Bronchial epithelial cell (primary cell): ENCODE results near the gene UTP18. TPM values are rescaled to one million over a fixed set of nuclear protein-coding genes. Genes with fewer than 3 reads are reported as not detected.
"Not testable (repeated sequence)": the region's sequence is repeated elsewhere in the genome, so short reads cannot be mapped to it uniquely, and the experiment has no call there.

Experiments used
- DNase-seq: peaks from one replicate; pipeline ENCODE4 v3.0.0-alpha.2; 2010; ENCODE audit warnings: low read depth
- FAIRE-seq: peaks from 2 replicates; lab custom pipeline; 2011; peaks lifted over from hg19 to GRCh38; lab: Jason Lieb, UNC
- H3K27me3 ChIP-seq: 2 replicates; pipeline ENCODE4 v1.5.1; 2011; ENCODE audit warnings: low read length; ENCODE audit not compliant: control insufficient read depth, insufficient read depth
- H3K36me3 ChIP-seq: 2 replicates; pipeline ENCODE4 v1.5.1; 2011; ENCODE audit warnings: low read length; ENCODE audit not compliant: control insufficient read depth, insufficient read depth
- H3K4me3 ChIP-seq: 2 replicates; pipeline ENCODE4 v1.5.1; 2011; ENCODE audit warnings: mild to moderate bottlenecking, low read depth, low read length, control low read depth
- total RNA-seq: library from RNA; depleted of rRNA; stranded (reverse); fragments of >200 nt; gene quantifications from 2 replicates; pipeline ENCODE4 v1.2.1, GENCODE V29; 2014
- TF ChIP-seq, protein P1 (sequence below): IDR thresholded peaks from 2 replicates; pipeline ENCODE4 v1.5.1; 2011; ENCODE audit warnings: mild to moderate bottlenecking, moderate library complexity, low read length, control low read depth, inconsistent platforms; ENCODE audit not compliant: insufficient read depth, severe bottlenecking

The UTP18 gene
- total RNA-seq, result 31.9 and 42.1 TPM in 2 replicates

DNA sequence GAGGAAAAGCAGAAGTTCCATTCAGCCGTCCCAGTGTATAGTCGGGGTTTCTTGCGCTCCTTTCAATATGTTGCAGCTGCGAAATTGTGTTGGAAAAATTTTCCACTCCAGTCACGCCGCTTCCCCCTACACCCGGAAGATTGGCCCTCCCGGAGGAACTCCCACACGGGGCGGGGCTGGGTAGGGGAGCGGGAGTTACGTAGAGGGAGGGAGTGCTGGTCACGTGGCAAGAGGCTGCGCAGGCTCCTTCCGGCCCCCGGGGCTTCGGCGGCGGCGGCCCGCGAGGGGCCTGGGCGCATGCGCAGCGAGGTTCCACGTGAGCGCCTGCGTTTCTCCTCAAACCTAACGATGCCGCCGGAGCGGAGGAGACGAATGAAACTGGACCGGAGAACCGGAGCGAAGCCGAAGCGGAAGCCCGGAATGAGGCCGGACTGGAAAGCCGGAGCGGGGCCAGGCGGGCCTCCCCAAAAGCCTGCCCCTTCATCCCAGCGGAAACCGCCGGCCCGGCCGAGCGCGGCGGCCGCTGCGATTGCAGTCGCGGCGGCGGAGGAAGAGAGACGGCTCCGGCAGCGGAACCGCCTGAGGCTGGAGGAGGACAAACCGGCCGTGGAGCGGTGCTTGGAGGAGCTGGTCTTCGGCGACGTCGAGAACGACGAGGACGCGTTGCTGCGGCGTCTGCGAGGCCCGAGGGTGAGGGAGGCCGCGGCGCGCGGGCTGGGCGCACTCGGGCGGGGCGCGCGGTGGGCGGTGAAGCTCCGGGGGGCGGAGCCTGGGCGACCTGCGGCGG, at the start of gene UTP18:
Gene UTP18, plus strand, starts transcription at position 310 of the 787 bp plus-strand sequence. Its CDS starts 39 bp downstream, at position 349.
- TF ChIP-seq, protein P1, sequence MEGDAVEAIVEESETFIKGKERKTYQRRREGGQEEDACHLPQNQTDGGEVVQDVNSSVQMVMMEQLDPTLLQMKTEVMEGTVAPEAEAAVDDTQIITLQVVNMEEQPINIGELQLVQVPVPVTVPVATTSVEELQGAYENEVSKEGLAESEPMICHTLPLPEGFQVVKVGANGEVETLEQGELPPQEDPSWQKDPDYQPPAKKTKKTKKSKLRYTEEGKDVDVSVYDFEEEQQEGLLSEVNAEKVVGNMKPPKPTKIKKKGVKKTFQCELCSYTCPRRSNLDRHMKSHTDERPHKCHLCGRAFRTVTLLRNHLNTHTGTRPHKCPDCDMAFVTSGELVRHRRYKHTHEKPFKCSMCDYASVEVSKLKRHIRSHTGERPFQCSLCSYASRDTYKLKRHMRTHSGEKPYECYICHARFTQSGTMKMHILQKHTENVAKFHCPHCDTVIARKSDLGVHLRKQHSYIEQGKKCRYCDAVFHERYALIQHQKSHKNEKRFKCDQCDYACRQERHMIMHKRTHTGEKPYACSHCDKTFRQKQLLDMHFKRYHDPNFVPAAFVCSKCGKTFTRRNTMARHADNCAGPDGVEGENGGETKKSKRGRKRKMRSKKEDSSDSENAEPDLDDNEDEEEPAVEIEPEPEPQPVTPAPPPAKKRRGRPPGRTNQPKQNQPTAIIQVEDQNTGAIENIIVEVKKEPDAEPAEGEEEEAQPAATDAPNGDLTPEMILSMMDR, result no peak
- Histone ChIP-seq H3K36me3 (no peaks in the 10 kb centered on the region), H3K27me3 (no peaks in the 10 kb centered on the region), H3K4me3 (peak within 1 kb of the TSS; percentile 96)
- FAIRE-seq, result no peak
- DNase-seq, result peak; percentile 87

DNA sequence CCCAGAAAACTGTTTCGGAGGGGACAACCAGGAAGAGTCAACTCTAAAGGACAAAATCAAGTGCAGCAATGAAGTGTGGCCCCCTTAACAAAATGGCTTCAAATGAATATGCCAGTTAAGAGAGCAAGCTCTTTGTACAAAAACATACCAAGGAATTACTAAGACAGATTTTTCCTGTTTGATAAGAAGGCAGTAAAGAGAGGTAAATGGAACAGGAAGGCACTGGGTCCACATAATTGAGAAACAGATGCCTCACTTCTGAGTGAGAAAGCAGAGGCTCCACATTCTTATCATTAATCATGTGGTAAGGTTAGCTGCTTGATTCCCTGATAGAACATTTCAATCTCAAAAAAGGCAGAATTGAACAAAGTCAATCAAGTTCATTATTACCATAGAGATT, 45.4 kb upstream of the UTP18 start:
- H3K4me3 ChIP-seq, result no peak overlapping the region
- DNase-seq, result no peak
- TF ChIP-seq, protein P1, result no peak
- H3K27me3 ChIP-seq, result no peaks in the 10 kb centered on the region
- H3K36me3 ChIP-seq, result no peaks in the 10 kb centered on the region
- FAIRE-seq, result no peak

DNA sequence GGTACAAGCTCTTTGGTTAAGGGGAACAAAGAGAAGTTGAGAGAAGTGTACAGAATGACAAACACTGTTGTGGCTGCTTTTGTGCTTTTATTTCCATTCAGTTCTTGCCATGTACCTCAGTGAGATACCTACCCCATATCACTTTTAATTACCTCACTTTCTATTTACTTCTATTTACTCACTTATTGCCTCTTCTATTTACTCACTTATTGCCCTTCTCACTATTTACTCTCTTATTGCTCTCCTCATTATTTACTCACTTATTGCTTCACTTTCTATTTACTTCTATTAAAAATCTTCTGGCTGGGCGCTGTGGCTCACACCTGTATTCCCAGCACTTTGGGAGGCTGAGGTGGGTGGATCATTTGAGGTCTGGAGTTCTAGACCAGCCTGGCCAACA, 42.4 kb upstream of the UTP18 start:
- DNase-seq (no peak), FAIRE-seq (no peak)
- Histone ChIP-seq H3K27me3 (no peaks in the 10 kb centered on the region), H3K36me3 (no peaks in the 10 kb centered on the region), H3K4me3 (no peak overlapping the region)
- TF ChIP-seq, protein P1, result no peak

DNA sequence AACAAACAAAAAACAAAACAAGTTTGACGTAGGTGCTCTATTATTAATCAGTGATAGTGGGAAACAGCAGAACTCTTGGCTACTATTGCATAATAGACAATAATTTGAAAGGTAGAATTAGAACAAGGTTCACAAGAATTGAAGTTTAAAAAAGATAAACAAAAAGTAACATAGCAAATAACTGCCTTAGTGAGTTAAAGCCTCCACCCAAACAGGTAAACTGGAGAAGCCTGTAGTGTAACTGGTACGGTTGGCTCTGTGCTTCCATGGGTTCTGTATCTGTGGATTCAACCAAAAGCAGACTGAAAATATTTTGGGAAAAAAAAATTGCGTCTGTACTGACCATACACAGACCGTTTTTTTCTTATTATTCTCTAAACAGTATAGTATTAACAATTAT, 39.0 kb upstream of the UTP18 start:
- TF ChIP-seq, protein P1, result no peak
- no peaks in the 10 kb centered on the region for H3K27me3 ChIP-seq
- H3K36me3 ChIP-seq, result peaks cover 2% of the 10 kb centered on the region
- no peak for DNase-seq
- H3K4me3 ChIP-seq, result no peak overlapping the region
- FAIRE-seq, result no peak

DNA sequence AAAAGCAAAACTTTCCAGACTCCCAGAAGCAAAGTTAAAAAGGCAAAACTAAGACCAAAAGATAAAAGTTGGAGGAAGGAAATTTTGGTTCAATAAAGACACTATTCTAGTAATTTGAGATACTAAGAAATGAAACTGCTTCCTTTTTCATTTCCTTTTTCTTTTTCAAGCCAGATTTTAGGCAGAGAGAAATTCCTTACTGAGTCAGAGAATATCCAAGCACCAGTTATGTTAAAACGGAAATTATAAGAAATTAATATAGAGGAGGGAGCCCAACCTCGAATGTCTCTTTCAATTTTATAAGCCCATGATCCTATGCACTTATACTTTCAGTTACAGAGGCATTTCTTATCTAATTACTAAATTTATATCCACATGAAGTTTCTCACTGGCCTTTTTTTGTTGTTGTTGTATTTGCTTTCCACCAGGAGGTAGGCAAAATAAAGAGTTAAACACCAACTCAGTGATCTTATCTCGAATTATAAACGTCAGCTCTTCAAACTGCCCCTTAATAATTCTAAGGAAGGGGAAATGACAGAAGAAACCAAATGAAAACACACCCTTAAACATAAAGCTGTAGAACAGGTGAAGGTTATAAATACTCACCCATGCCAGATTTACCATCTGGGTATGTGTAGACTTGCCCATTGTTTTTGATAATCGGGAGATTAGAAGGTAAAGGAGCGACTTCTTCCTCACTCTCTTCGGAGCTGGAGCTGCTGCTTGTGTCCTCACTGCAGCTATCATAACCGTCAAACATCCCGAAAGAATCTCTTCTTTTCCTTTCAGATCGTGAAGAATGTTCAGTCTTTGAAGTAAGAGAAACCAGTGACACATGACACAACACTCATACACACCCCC, 35.7 kb upstream of the UTP18 start:
- Histone ChIP-seq H3K27me3 (no peaks in the 10 kb centered on the region), H3K4me3 (no peak overlapping the region), H3K36me3 (peaks cover 2% of the 10 kb centered on the region)
- FAIRE-seq (no peak), DNase-seq (no peak)
- TF ChIP-seq, protein P1, result no peak

GRCh38 chr17:51225523-51225922, 34.8 kb upstream of the UTP18 start:
- DNase-seq, H3K4me3 ChIP-seq, H3K27me3 ChIP-seq, FAIRE-seq, H3K36me3 ChIP-seq: not testable (repeated sequence)
